Measurements from ENCODE around the gene NXPE4.
"Not testable (repeated sequence)": the region's sequence is repeated elsewhere in the genome, so short reads cannot be mapped to it uniquely, and the experiment has no call there.

Gene NXPE4

DNA sequence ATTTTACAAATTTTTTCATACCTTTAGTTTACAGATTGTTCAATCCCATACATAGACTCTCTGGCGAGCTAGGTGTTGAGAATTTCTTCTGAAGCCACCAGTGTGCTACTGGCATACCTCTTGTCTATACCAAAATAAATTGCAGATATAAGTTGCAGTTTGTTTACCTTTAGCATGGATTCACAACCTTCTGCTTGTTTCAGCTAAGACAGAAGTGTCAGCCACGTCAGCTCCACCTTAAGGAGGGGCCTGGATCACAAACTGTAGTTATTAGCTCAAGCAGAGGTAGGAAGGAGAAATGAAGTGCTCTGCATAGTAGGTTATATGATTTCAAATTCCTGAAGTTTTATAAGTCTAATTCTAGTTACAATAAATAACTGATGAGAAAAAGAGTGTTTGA is at the start of gene NXPE4:
TSS of gene NXPE4 (minus strand) at position 216 of the 400 bp plus-strand sequence. CDS start 1,027 bp downstream, outside the sequence.
- no peak for DNase-seq

DNA sequence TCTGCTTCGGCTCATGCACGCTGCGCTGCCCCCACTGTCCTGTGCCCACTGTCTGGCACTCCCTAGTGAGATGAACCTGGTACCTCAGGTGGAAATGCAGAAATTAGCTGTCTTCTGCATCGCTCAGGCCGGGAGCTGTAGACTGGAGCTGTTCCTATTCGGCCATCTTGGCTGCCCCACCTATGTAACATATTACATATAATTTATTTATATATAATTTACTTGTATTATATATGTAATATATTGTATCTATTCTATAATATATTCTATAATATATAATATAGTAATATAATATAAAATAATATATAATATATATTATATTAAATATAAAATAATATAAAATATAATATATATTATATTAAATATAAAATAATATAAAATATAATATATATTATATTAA is 43.9 kb upstream of the NXPE4 start:
- DNase-seq, result not testable (repeated sequence)

GRCh38 chr11:114631445-114631965 is 35.9 kb upstream of the NXPE4 start:
- DNase-seq, result not testable (repeated sequence)

- DNase-seq, result no peak
Measured at GRCh38 chr11:114625294-114625693, 29.7 kb upstream of the NXPE4 start.

GRCh38 chr11:114624455-114625207 is 29.0 kb upstream of the NXPE4 start:
- DNase-seq, result no peak

DNA sequence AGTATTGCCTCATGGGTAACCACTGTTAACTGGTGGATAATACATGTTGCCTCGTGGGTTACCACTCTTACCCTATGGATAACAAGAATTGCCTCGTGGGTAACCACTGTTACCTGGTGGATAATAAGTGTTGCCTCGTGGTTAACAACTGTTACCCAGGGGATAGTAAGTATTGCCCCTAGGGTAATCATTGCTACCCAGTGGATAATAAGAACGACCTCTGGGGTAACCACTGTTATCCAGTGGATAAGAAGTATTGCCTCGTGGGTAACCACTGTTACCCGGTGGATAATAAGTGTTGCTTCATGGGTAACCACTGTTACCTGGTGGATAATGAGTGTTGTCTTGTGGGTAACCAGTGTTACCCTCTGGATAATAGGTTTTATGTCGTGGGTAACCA is 28.1 kb upstream of the NXPE4 start:
- DNase-seq, result no peak

- DNase-seq, result no peak
Measured at GRCh38 chr11:114622858-114623257, 27.3 kb upstream of the NXPE4 start.

DNA sequence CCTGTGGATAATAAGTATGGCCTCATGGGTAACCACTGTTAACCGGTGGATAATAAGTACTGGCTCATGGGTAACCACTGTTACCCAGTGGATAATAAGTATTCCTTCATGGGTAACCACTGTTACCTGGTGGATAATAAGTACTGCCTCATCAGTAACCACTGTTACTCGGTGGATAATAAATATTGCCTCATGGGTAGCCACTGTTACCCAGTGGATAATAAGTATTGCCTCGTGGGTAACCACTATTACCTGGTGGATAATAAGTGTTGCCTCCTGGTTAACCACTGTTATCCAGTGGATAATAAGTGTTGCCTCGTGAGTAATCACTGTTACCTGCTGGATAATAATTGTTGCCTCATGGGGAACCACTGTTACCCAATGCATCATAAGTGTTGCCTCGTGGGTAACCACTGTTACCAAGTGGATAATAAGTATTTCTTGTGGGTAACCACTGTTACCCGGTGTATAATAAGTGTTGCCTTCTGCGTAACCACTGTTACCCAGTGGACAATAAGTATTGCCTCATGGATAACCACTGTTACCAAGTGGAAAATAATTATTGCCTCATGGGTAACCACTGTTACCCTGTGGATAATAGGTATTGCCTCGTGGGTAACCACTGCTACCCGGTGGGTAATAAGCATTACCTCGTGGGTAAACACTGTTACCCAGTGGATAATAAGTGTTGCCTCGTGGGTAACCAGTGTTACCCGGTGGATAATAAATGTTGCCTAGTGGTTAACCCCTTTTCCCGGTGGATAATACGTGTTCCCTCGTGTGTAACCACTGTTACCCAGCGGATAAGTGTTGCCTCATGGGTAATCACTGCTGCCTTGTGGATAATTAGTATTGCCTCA is 26.6 kb upstream of the NXPE4 start:
- DNase-seq, result no peak

- no peak for DNase-seq
Measured at GRCh38 chr11:114621072-114621471, 25.5 kb upstream of the NXPE4 start.

- no peak for DNase-seq
Measured at GRCh38 chr11:114619659-114620173, 24.1 kb upstream of the NXPE4 start.

- DNase-seq, result no peak
Measured at GRCh38 chr11:114618139-114618538, 22.6 kb upstream of the NXPE4 start.

- DNase-seq, result no peak
Measured at GRCh38 chr11:114617157-114618124, 21.9 kb upstream of the NXPE4 start.

- DNase-seq, result no peak
Measured at GRCh38 chr11:114616516-114616915, 20.9 kb upstream of the NXPE4 start.

- DNase-seq, result no peak
Measured at GRCh38 chr11:114615448-114616361, 20.1 kb upstream of the NXPE4 start.

GRCh38 chr11:114614127-114614720 is 18.6 kb upstream of the NXPE4 start:
- DNase-seq, result no peak

DNA sequence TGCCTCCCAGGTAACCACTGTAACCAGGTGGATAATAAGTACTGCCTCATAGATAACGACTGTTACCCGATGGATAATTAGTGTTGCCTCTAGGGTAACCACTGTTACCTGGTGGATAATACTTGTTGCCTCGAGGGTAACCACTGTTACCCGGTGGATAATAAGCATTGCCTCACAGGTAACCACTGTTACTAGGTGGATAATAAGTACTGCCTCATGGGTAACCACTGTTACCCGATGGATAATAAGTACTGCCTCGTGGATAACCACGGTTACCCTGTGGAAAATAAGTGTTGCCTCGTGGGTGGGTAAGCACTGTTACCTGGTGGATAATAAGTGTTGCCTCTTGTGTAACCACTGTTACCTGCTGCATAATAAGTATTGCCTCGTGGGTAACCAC is 17.5 kb upstream of the NXPE4 start:
- DNase-seq, result not testable (repeated sequence)

DNA sequence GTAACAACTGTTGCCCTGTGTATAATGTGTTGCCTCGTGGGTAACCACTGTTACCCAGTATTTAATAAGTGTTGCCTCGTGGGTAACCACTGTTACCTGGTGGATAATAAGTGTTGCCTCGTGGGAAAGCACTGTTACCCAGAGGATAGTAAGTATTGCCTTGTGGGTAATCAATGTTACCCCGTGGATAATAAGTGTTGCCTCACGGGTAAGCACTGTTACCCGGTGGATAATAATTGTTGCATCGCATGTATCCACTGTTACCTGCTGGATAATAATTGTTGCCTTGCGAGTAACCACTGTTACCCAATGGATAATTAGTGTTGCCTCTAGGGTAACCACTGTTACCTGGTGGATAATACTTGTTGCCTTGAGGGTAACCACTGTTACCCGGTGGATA is 17.1 kb upstream of the NXPE4 start:
- DNase-seq, result no peak

DNA sequence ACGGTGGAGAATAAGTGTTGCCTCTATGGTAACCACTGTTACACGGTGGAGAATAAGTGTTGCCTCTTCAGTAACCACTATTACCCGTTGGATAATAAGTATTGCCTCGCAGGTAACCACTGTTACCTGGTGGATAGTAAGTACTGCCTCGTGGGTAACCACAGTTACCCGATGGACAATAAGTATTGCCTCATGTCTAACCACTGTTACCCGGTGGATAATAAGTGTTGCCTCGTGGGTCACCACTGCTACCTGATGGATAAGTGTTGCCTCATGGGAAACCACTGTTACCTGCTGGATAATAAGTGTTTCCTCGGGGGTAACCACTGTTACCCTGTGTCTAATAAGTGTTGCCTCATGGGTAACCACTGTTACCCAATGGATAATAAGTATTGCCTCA is 16.6 kb upstream of the NXPE4 start:
- not testable (repeated sequence) for DNase-seq

GRCh38 chr11:114610984-114611944 is 15.7 kb upstream of the NXPE4 start:
- no peak for DNase-seq

- no peak for DNase-seq
Measured at GRCh38 chr11:114610550-114610949, 15.0 kb upstream of the NXPE4 start.

Measured in NCI-H774 (cell line).